ENCODE measurements around the gene CLDN7. TPM values are rescaled to one million over a fixed set of nuclear protein-coding genes. Genes with fewer than 3 reads are reported as not detected.

The CLDN7 gene
- total RNA-seq, 1 experiment from 2014 or later, result 0.34 TPM

GRCh38 chr17:7218166-7218565, 44.1 kb downstream of the CLDN7 start:
- peaks cover 33% of the 10 kb centered on the region for H3K4me1 ChIP-seq
- H3K27me3 ChIP-seq, result no peaks in the 10 kb centered on the region
- no peaks in the 10 kb centered on the region for H3K36me3 ChIP-seq
- H3K27ac ChIP-seq, result no peak overlapping the region
- DNase-seq, result no peak
- H3K9me3 ChIP-seq (replicated peaks), result no peaks in the 10 kb centered on the region
- no peak overlapping the region for H3K4me3 ChIP-seq

- Histone ChIP-seq H3K27ac (no peak overlapping the region), H3K4me3 (peak overlapping the region; percentile 28), H3K36me3 (no peaks in the 10 kb centered on the region), H3K27me3 (no peaks in the 10 kb centered on the region), H3K9me3 (replicated peaks) (no peaks in the 10 kb centered on the region), H3K4me1 (peaks cover 33% of the 10 kb centered on the region)
- DNase-seq, result peak; percentile 53 to 72
These were observed 44.9 kb downstream of the CLDN7 start for GRCh38 chr17:7217113-7217987.

GRCh38 chr17:7216242-7217112, 45.8 kb downstream of the CLDN7 start:
- Histone ChIP-seq H3K4me3 (no peak overlapping the region), H3K36me3 (no peaks in the 10 kb centered on the region), H3K27me3 (no peaks in the 10 kb centered on the region), H3K27ac (no peak overlapping the region), H3K4me1 (peaks cover 33% of the 10 kb centered on the region), H3K9me3 (replicated peaks) (no peaks in the 10 kb centered on the region)
- DNase-seq, result no peak

GRCh38 chr17:7215652-7216180, 46.6 kb downstream of the CLDN7 start:
- no peak overlapping the region; the same call in 1 of the 2 replicates for H3K27ac ChIP-seq
- no peaks in the 10 kb centered on the region for H3K36me3 ChIP-seq
- H3K27me3 ChIP-seq, result no peaks in the 10 kb centered on the region
- no peak overlapping the region for H3K4me3 ChIP-seq
- no peaks in the 10 kb centered on the region for H3K9me3 ChIP-seq (replicated peaks)
- peaks cover 33% of the 10 kb centered on the region for H3K4me1 ChIP-seq
- no peak for DNase-seq

- Histone ChIP-seq H3K4me1 (peaks cover 33% of the 10 kb centered on the region), H3K4me3 (no peak overlapping the region), H3K27me3 (no peaks in the 10 kb centered on the region), H3K36me3 (no peaks in the 10 kb centered on the region), H3K27ac (peak overlapping the region; percentile 17; the same call in 1 of the 2 replicates), H3K9me3 (replicated peaks) (no peaks in the 10 kb centered on the region)
- DNase-seq, result no peak
These were observed 47.1 kb downstream of the CLDN7 start for GRCh38 chr17:7215136-7215638.

- peak; percentile 97 to 98 for DNase-seq
- peaks cover 32% of the 10 kb centered on the region for H3K4me1 ChIP-seq
- H3K4me3 ChIP-seq, result peak overlapping the region; percentile 44
- H3K36me3 ChIP-seq, result no peaks in the 10 kb centered on the region
- H3K27me3 ChIP-seq, result no peaks in the 10 kb centered on the region
- no peaks in the 10 kb centered on the region for H3K9me3 ChIP-seq (replicated peaks)
- peak overlapping the region; percentile 17 for H3K27ac ChIP-seq
These were observed 47.8 kb downstream of the CLDN7 start for GRCh38 chr17:7214300-7215135.

- Histone ChIP-seq H3K4me1 (peaks cover 26% of the 10 kb centered on the region), H3K27ac (peak overlapping the region; percentile 12)
- DNase-seq, result peak; percentile 83 to 84
These were observed 48.4 kb downstream of the CLDN7 start for GRCh38 chr17:7213895-7214299.

GRCh38 chr17:7211491-7212273, 50.6 kb downstream of the CLDN7 start:
- Histone ChIP-seq H3K27me3 (no peaks in the 10 kb centered on the region), H3K27ac (no peak overlapping the region), H3K9me3 (replicated peaks) (no peaks in the 10 kb centered on the region), H3K36me3 (no peaks in the 10 kb centered on the region), H3K4me3 (no peak overlapping the region), H3K4me1 (peaks cover 13% of the 10 kb centered on the region)
- no peak for DNase-seq

More at GRCh38 chr17:7213895-7214299, 48.4 kb downstream of the CLDN7 start:
- H3K36me3 ChIP-seq, result no peaks in the 10 kb centered on the region
- H3K4me3 ChIP-seq, result peak overlapping the region; percentile 44
- H3K27me3 ChIP-seq, result no peaks in the 10 kb centered on the region
- H3K9me3 ChIP-seq (replicated peaks), result no peaks in the 10 kb centered on the region

Other genes with a start within 250 kb of the CLDN7 start
- 97.2 and 103 TPM in 2 replicates for gene RNASEK, start 249.9 kb downstream of the CLDN7 start, total RNA-seq (2014; rRNA removed; shearing (Covaris generic))
- gene BCL6B, start 239.4 kb downstream of the CLDN7 start, total RNA-seq (2014; rRNA removed; shearing (Covaris generic)), result 0.02 TPM in 1 of 2 replicates, not detected in the other
- 0.23 and 0.47 TPM in 2 replicates for gene SLC16A13, start 226.5 kb downstream of the CLDN7 start, total RNA-seq (2014; rRNA removed; shearing (Covaris generic))
- gene SLC16A11, start 218.4 kb downstream of the CLDN7 start, total RNA-seq (2014; rRNA removed; shearing (Covaris generic)), result not detected in 2 replicates
- not detected in 2 replicates for gene CLEC10A, start 182.2 kb downstream of the CLDN7 start, total RNA-seq (2014; rRNA removed; shearing (Covaris generic))
- not detected in 2 replicates for gene ASGR2, start 147.7 kb downstream of the CLDN7 start, total RNA-seq (2014; rRNA removed; shearing (Covaris generic))
- gene ASGR1, start 83.1 kb downstream of the CLDN7 start, total RNA-seq (2014; rRNA removed; shearing (Covaris generic)), result 0.79 and 0.84 TPM in 2 replicates
- gene DLG4, start 42.6 kb downstream of the CLDN7 start, total RNA-seq (2014; rRNA removed; shearing (Covaris generic)), result 1.9 and 3.9 TPM in 2 replicates
- 44.6 and 64.2 TPM in 2 replicates for gene ACADVL, start 42.5 kb downstream of the CLDN7 start, total RNA-seq (2014; rRNA removed; shearing (Covaris generic))
- gene DVL2, start 28.0 kb downstream of the CLDN7 start, total RNA-seq (2014; rRNA removed; shearing (Covaris generic)), result 33.4 and 39.0 TPM in 2 replicates
- gene PHF23, start 23.0 kb downstream of the CLDN7 start, total RNA-seq (2014; rRNA removed; shearing (Covaris generic)), result 28.7 and 30.9 TPM in 2 replicates
- gene GABARAP, start 20.0 kb downstream of the CLDN7 start, total RNA-seq (2014; rRNA removed; shearing (Covaris generic)), result 139 and 141 TPM in 2 replicates
- 36.1 and 36.9 TPM in 2 replicates for gene CTDNEP1, start 10.7 kb downstream of the CLDN7 start, total RNA-seq (2014; rRNA removed; shearing (Covaris generic))
- 39.6 and 43.8 TPM in 2 replicates for gene ELP5, start 10.3 kb downstream of the CLDN7 start, total RNA-seq (2014; rRNA removed; shearing (Covaris generic))
- 1.3 and 1.5 TPM in 2 replicates for gene SLC2A4, start 19.2 kb upstream of the CLDN7 start, total RNA-seq (2014; rRNA removed; shearing (Covaris generic))
- gene YBX2, start 32.2 kb upstream of the CLDN7 start, total RNA-seq (2014; rRNA removed; shearing (Covaris generic)), result not detected in 2 replicates
- gene EIF5A, start 45.1 kb upstream of the CLDN7 start, total RNA-seq (2014; rRNA removed; shearing (Covaris generic)), result 339 and 372 TPM in 2 replicates
- 32.2 and 39.7 TPM in 2 replicates for gene GPS2, start 52.9 kb upstream of the CLDN7 start, total RNA-seq (2014; rRNA removed; shearing (Covaris generic))
- gene NEURL4, start 66.9 kb upstream of the CLDN7 start, total RNA-seq (2014; rRNA removed; shearing (Covaris generic)), result 18.7 and 19.7 TPM in 2 replicates
- 0.20 and 0.67 TPM in 2 replicates for gene ACAP1, start 74.1 kb upstream of the CLDN7 start, total RNA-seq (2014; rRNA removed; shearing (Covaris generic))
- 1.7 and 2.6 TPM in 2 replicates for gene KCTD11, start 89.7 kb upstream of the CLDN7 start, total RNA-seq (2014; rRNA removed; shearing (Covaris generic))
- gene TMEM95, start 92.7 kb upstream of the CLDN7 start, total RNA-seq (2014; rRNA removed; shearing (Covaris generic)), result not detected in 2 replicates
- not detected in 2 replicates for gene TNK1, start 118.6 kb upstream of the CLDN7 start, total RNA-seq (2014; rRNA removed; shearing (Covaris generic))
- gene PLSCR3, start 132.0 kb upstream of the CLDN7 start, total RNA-seq (2014; rRNA removed; shearing (Covaris generic)), result 5.9 and 6.7 TPM in 2 replicates
- 62.4 and 71.8 TPM in 2 replicates for gene TMEM256, start 141.6 kb upstream of the CLDN7 start, total RNA-seq (2014; rRNA removed; shearing (Covaris generic))
- gene NLGN2, start 145.4 kb upstream of the CLDN7 start, total RNA-seq (2014; rRNA removed; shearing (Covaris generic)), result 5.0 and 6.8 TPM in 2 replicates
- gene SPEM1, start 157.8 kb upstream of the CLDN7 start, total RNA-seq (2014; rRNA removed; shearing (Covaris generic)), result not detected in 2 replicates
- gene SPEM2, start 163.1 kb upstream of the CLDN7 start, total RNA-seq (2014; rRNA removed; shearing (Covaris generic)), result not detected in 2 replicates
- not detected in 2 replicates for gene SPEM3, start 166.4 kb upstream of the CLDN7 start, total RNA-seq (2014; rRNA removed; shearing (Covaris generic))
- gene TMEM102, start 173.0 kb upstream of the CLDN7 start, total RNA-seq (2014; rRNA removed; shearing (Covaris generic)), result 0.10 and 0.53 TPM in 2 replicates
- 4.0 and 5.0 TPM in 2 replicates for gene FGF11, start 177.0 kb upstream of the CLDN7 start, total RNA-seq (2014; rRNA removed; shearing (Covaris generic))
- gene CHRNB1, start 182.6 kb upstream of the CLDN7 start, total RNA-seq (2014; rRNA removed; shearing (Covaris generic)), result 33.3 and 36.9 TPM in 2 replicates
- 4.7 and 5.3 TPM in 2 replicates for gene ZBTB4, start 217.2 kb upstream of the CLDN7 start, total RNA-seq (2014; rRNA removed; shearing (Covaris generic))
- not detected in 2 replicates for gene SLC35G6, start 219.0 kb upstream of the CLDN7 start, total RNA-seq (2014; rRNA removed; shearing (Covaris generic))
- 27.7 and 32.0 TPM in 2 replicates for gene POLR2A, start 221.9 kb upstream of the CLDN7 start, total RNA-seq (2014; rRNA removed; shearing (Covaris generic))

All from SJCRH30 (cell line).